HG02981 (cell line): ENCODE results near the gene NDC1.
"Not testable (repeated sequence)": the region's sequence is repeated elsewhere in the genome, so short reads cannot be mapped to it uniquely, and the experiment has no call there.

Experiments
- ATAC-seq: cut with Tn5 transposase; IDR thresholded peaks from one replicate; pipeline ENCODE4 v1.9.1; 2021; ENCODE audit warnings: mild to moderate bottlenecking, moderate library complexity; ENCODE audit not compliant: unreplicated experiment

NDC1 gene

GRCh38 chr1:53766194-53766742 is 71.8 kb downstream of the NDC1 start:
- ATAC-seq, result no peak

- ATAC-seq, result no peak
These were observed 72.4 kb downstream of the NDC1 start for GRCh38 chr1:53765657-53766056.

DNA sequence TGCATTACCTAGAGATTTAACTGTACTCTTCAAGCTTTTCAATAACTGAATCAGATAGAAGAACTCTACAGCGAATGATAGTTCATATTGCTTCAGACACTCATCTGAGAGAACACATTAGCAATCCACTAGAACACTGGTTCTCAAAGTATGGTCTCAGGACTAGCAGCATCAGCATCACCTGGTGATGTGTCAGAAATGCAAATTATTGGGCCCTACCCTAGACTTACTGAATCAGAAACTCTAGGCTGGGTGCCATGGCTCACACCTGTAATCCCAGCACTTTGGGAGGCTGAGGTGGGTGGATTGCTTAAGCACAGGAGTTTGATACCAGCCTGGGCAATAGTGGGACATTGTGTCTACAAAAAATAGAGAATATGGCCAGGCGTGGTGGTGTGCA is 74.2 kb downstream of the NDC1 start:
- no peak for ATAC-seq

DNA sequence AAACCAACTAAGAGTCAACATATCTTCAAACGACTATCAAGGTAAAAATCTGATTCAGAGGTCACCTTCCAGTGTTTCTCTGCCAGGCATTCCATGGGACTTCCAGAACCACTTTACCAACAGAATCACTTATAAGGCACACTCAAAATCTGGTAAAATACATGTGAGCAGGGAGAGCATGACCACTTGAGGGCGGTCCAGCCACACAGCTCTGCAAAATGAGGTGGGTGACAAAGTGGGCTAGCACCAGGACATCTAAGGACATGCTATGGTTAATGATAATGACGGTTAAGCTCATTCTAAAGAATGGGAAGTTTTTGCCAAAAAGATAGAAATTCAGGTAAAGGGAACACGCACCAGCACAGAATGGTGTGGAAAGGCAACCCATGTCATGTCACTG is 74.6 kb downstream of the NDC1 start:
- no peak for ATAC-seq

- not testable (repeated sequence) for ATAC-seq
These were observed 77.6 kb downstream of the NDC1 start for GRCh38 chr1:53760497-53760896.

DNA sequence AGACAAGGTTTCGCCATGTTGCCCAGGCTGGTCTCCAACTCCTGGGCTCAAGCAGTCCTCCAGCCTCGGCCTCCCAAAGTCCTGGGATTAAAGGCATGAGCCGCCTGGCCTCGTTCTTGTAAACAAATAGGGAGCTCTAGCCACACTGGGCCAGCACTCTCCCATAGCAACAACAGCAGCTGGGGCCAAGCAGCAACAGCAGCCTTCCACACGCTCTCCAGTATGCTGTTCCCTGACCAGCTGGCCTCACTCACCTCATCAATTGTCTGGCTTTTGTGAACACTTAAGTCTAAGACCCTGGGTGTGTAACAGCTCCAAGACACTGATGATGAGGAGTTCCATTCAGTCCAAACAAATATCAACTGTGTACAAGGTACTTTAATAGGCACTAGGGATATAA is 82.2 kb downstream of the NDC1 start:
- ATAC-seq, result no peak

GRCh38 chr1:53754484-53755312 is 83.4 kb downstream of the NDC1 start:
- no peak for ATAC-seq

GRCh38 chr1:53752281-53752680 is 85.8 kb downstream of the NDC1 start:
- no peak for ATAC-seq

DNA sequence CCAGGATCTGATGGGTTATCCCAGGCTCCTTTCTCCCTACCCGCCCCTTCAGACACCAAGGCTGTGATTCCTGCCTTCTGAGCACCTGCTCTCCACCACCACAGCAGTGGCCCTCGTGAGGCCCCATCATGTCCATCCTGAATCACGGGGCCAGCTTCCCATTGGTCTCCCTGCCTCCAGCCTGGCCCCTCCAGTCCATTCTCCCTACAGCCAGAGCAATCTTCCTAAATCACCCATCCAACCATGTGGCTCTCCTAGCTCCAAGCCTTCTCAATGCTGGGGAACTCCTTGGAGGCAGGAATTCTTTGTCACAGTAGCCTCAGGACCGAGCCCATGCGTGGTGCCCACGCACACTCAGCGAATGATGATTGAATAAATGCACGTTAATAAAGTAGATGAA is 90.3 kb downstream of the NDC1 start:
- no peak for ATAC-seq

- ATAC-seq, result no peak
These were observed 97.4 kb downstream of the NDC1 start for GRCh38 chr1:53740621-53741105.

- peak; percentile 97 for ATAC-seq
These were observed 98.9 kb downstream of the NDC1 start, which contains the start of gene GLIS1 for GRCh38 chr1:53739109-53739681. TSS of gene GLIS1 (minus strand) at chr1:53739164. CDS start at chr1:53738064, 1,100 bp downstream.

DNA sequence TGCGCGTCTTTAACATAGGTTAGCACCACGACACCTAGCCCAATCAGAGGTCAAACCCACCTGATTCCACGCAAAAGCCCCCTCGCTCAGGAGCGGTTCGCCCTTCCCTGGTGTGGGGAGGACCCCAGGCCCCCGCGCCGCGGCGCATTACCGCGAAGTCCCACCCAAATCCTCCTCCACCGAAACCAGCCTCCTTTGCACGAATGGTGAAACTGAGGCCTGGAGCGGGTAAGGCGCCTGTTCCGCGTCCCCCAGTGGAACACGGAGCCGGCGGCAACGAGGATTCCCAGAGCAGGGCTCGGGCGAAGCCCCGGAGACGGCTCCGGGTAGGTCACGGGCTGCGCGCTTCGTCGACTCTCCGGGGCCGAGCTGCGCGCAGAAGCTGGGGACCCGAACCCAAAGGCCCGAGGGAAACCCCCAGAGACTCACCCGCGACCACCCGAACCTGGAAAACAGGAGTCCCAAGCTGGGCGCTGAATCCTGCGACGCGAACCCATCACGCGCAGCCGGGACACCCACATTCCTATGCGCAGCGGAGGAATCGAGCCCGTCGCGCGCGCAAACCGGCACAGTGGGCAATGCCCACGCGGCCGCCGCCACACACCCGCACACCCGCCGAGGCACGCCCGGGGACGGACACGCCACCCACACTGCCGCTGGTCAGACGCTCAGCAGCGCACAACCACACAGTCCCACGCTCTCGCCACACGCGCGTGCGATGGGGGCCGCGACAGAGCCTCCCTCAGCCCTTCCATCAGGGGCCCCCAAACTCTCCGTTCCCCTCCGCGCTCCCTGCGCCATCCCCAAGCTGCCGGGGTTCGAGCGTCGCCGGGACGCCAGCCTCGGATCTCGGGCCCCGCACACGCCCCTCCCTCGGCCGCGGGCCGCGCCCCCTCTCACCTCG is 99.6 kb downstream of the NDC1 start:
- peak; percentile 26 for ATAC-seq

DNA sequence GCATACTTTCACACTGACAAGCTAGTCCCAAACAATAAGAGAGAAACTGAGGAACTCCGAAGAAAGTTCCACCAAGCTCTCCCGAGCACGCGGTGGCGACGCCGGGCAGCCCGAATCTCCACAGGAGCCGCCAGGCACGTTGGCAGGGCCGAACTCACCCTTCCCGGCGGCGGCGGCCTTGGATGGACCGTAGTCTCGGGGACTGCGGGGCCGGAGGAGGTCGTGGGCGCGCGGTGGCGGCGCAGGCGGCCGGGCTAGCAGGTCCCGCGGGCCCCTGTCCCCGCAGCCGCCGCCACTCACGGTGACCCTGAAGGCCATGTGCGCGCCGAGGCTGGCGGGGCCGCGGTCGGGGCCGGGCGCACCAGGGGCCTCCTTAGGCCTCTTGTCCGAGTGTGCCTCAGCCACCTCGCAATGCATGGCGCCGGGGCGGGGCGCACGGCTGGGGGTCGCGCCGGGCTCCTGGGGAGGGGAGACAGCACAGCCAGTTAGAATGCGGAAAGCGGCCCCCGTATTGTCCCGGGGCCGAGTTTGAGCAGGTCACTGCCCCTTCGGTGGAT is 100.4 kb downstream of the NDC1 start:
- ATAC-seq, result no peak

GRCh38 chr1:53736290-53736689 is 101.8 kb downstream of the NDC1 start:
- ATAC-seq, result no peak

GRCh38 chr1:53735681-53736080 is 102.4 kb downstream of the NDC1 start:
- no peak for ATAC-seq

DNA sequence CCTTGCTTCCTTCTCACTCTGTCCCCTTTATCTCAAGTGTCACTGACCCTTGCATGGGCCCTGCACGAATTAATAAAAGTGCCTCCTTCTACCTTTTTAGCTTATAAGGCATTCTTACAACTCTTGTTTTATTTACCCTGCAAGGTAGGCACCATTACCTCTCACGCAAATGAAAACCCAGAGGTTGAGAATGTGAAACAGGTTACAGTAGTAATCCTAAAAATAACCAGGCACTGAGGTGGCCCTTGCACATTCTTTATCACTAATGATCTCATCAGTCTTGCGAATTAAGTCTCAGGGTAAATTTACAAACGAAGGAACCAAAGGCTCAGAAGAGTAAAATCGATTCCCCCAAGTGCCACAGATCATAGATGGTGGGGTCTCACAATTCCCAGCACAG is 102.8 kb downstream of the NDC1 start:
- ATAC-seq, result no peak

- ATAC-seq, result no peak
These were observed 103.4 kb downstream of the NDC1 start for GRCh38 chr1:53734650-53735211.

- ATAC-seq, result no peak
These were observed 104.0 kb downstream of the NDC1 start for GRCh38 chr1:53733975-53734649.

DNA sequence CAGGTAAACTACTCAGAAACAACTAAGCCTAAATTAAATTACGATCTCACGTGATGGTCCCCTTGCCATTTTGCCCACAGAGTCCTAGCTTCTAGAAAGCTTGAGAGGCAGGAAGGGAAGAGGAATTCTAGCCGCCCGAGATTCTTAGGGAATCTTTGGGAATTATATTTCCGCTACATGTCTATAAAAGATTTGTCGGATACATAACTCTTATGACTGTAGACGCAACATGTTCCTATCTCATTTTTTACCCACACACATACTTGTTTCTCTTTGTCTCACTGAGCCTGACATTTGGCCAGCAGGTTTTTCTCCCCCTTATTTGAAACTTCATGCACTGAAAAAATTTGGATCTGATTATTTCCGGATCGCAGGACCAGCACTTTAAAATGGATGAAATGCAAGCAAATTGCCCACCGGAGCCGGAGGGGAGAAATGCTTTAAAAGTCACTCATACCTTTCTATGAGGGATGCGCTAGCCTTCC is 104.6 kb downstream of the NDC1 start:
- no peak for ATAC-seq

DNA sequence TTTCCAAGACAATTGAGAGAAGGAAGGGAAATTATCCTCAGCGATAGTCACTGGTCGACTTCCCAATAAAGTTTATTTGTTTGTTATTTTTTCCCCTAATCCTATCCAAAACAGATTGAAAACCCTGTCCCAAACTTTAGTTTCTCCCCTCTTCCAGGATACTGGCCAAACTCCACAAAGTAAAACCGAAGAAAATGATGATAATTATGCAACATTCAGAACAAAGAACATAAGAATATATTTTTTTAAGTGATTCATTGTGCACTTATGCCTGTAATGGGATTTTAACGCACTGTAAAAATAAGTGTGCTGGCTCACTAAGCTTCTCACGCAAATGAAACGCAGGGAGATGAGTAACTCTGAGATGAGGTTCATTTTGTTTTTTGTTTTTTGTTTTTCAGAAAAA is 105.2 kb downstream of the NDC1 start:
- ATAC-seq, result no peak
